ENCODE results near the gene CENPV. TPM values are rescaled to one million over a fixed set of nuclear protein-coding genes. Genes with fewer than 3 reads are reported as not detected.

CENPV gene
- total and polyA plus RNA-seq, 8 donors: 24.5 to 324 (median 38.1) TPM

- 69 to 80% (median 73%) methylated on average over 3 of the region's 3 CpGs for WGBS, 5 donors
- no peak overlapping the region for H3K4me3 ChIP-seq
- TF ChIP-seq POLR2AphosphoS5 (IDR thresholded peaks at IDR 0.05): no peak
- peak in 1 of 7 experiments; percentile 10 for TF ChIP-seq CTCF (IDR thresholded peaks at IDR 0.05)
- peak in 1 of 2 donors; percentile 49 for DNase-seq
- H3K27ac ChIP-seq: no peak overlapping the region
- no peaks in the 10 kb centered on the region for H3K27me3 ChIP-seq
- H3K9me3 ChIP-seq: no peaks in the 10 kb centered on the region
- intact Hi-C loops (cut with DNase I; ENCODE audit: low total_unique reads): no loop called here
- peaks cover 0 to 7% (median 0%) of the 10 kb centered on the region in 4 donors for H3K4me1 ChIP-seq
- peaks cover 0 to 51% (median 37%) of the 10 kb centered on the region in 4 donors for H3K36me3 ChIP-seq
Observed at GRCh38 chr17:16304830-16305229, 48.4 kb downstream of the CENPV start.

DNA sequence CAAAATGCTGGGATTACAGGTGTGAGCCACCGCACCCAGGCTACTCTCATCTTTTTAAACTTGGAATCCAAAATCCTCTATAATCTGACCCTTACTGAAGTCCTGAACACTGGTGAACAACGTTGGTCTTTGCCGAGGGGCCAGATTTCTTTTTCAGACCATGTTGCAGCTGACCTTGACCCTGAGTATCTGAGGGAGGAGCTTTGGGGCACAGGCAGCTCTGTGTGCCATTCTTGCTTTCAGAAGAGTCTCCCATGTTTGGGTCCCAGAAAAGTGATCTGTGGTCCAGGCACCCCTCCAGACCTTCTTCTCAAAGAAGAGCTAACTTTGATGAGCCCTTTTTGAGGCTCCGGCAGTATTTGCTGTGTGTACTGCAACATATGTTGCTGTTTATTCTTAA lies 50.4 kb downstream of the CENPV start:
- H3K36me3 ChIP-seq: peaks cover 0 to 54% (median 39%) of the 10 kb centered on the region in 4 donors
- 80 to 91% (median 81%) methylated on average over 4 of the region's 4 CpGs for WGBS, 5 donors
- H3K27me3 ChIP-seq: no peaks in the 10 kb centered on the region
- no peak for DNase-seq
- H3K4me3 ChIP-seq: no peak overlapping the region
- intact Hi-C loops (cut with DNase I; ENCODE audit: low total_unique reads): no loop called here
- no peak for TF ChIP-seq POLR2AphosphoS5 (IDR thresholded peaks at IDR 0.05)
- TF ChIP-seq POLR2A (IDR thresholded peaks at IDR 0.05): no peak
- TF ChIP-seq CTCF (IDR thresholded peaks at IDR 0.05): no peak
- TF ChIP-seq EP300 (IDR thresholded peaks at IDR 0.05): no peak
- no peak overlapping the region for H3K27ac ChIP-seq
- H3K9me3 ChIP-seq: no peaks in the 10 kb centered on the region
- peaks cover 3 to 16% (median 7%) of the 10 kb centered on the region in 4 donors for H3K4me1 ChIP-seq

- TF ChIP-seq POLR2AphosphoS5 (IDR thresholded peaks at IDR 0.05) (no peak), EP300 (IDR thresholded peaks at IDR 0.05) (no peak), POLR2A (IDR thresholded peaks at IDR 0.05) (no peak), CTCF (IDR thresholded peaks at IDR 0.05) (no peak)
- Histone ChIP-seq H3K4me3 (no peak overlapping the region), H3K4me1 (peaks cover 8 to 22% (median 12%) of the 10 kb centered on the region in 4 donors), H3K9me3 (no peaks in the 10 kb centered on the region), H3K27ac (no peak overlapping the region), H3K27me3 (no peaks in the 10 kb centered on the region), H3K36me3 (peaks cover 0 to 54% (median 39%) of the 10 kb centered on the region in 4 donors)
- no peak for DNase-seq
- 94 to 96% (median 95%) methylated on average over 13 of the region's 13 CpGs for WGBS, 5 donors
- intact Hi-C loops (cut with DNase I; ENCODE audit: low total_unique reads): no loop called here
Observed at GRCh38 chr17:16301963-16302855, 51.1 kb downstream of the CENPV start.

GRCh38 chr17:16300554-16300953 lies 52.7 kb downstream of the CENPV start:
- Histone ChIP-seq H3K4me3 (no peak overlapping the region), H3K36me3 (peaks cover 0 to 42% (median 39%) of the 10 kb centered on the region in 4 donors), H3K27me3 (no peaks in the 10 kb centered on the region), H3K27ac (no peak overlapping the region), H3K9me3 (no peaks in the 10 kb centered on the region), H3K4me1 (peaks cover 8 to 27% (median 12%) of the 10 kb centered on the region in 4 donors)
- WGBS, 5 donors: 89 to 100% (median 96%) methylated on average over 3 of the region's 3 CpGs
- TF ChIP-seq CTCF (IDR thresholded peaks at IDR 0.05) (no peak), POLR2AphosphoS5 (IDR thresholded peaks at IDR 0.05) (no peak), EP300 (IDR thresholded peaks at IDR 0.05) (no peak), POLR2A (IDR thresholded peaks at IDR 0.05) (no peak)
- no peak for DNase-seq
- intact Hi-C loops (cut with DNase I; ENCODE audit: low total_unique reads): no loop called here
